Raji (cell line): ENCODE measurements around the gene GNGT2.

Experiments used
- POLR2A ChIP-seq: IDR thresholded peaks from 2 replicates; pipeline ENCODE4 v1.6.1; 2011; ENCODE audit warnings: low read depth, low read length, control low read depth; ENCODE audit not compliant: insufficient read depth

The GNGT2 gene

GRCh38 chr17:49210158-49211029 is at the start of gene GNGT2, which contains the start of gene ABI3:
Gene GNGT2 (minus strand): TSS chr17:49210574. CDS start chr17:49207422, 3,152 bp downstream.
Gene ABI3 (plus strand): TSS chr17:49210707. CDS start chr17:49210725, 18 bp downstream.
- TF ChIP-seq POLR2A = peak; percentile 94; the same call in 1 of the 2 replicates

- no peak for TF ChIP-seq POLR2A
Observed at GRCh38 chr17:49259663-49260010, 49.3 kb upstream of the GNGT2 start.

DNA sequence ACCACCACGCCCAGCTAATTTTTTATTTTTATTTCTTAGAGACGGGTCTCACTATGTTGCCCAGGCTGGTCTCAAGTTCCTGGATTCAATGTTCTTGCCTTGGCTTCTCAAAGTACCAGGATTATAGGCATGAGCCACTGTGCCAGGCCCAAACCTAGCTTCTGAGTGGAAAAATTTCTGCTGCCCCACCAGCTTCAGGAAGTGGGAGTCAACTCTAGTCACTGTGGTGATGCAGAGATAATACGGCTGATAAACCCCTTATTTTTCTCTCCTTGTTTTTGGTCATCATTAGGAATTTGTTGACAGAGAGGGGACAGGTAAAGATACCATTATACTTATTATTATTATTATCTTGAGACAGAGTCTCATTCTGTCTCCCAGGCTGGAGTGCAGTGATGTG is 48.0 kb upstream of the GNGT2 start:
- no peak for TF ChIP-seq POLR2A

- no peak for TF ChIP-seq POLR2A
Observed at GRCh38 chr17:49255125-49255524, 44.8 kb upstream of the GNGT2 start.

GRCh38 chr17:49254066-49254465 is 43.7 kb upstream of the GNGT2 start:
- no peak for TF ChIP-seq POLR2A

DNA sequence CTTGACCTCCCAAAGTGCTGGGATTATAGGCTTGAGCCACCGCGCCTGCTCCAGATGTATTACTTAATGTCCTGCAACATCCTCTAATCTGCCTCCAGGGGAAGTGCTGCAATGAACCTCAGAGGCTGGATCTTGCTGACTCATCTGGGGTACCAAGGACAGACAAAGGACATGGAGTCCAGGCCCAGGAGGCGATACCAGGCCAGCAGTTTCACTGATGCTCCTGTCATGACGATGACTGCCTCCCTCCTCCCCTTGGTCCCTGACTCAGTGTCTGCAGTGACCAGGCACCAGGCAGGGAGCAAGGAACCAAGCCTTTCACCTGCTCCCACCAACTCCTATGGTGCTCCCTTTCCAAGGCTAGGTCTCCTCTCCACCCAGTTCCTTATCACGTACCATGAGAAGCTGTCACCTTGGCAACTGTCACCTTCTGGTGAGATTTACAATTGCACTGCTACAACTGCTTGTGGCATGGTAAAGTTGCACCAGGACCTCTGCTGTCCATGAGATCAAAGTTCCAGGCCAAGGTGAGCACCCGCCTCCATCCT is 41.8 kb upstream of the GNGT2 start:
- no peak for TF ChIP-seq POLR2A

- TF ChIP-seq POLR2A = no peak
Observed at GRCh38 chr17:49249890-49250522, 39.6 kb upstream of the GNGT2 start.

DNA sequence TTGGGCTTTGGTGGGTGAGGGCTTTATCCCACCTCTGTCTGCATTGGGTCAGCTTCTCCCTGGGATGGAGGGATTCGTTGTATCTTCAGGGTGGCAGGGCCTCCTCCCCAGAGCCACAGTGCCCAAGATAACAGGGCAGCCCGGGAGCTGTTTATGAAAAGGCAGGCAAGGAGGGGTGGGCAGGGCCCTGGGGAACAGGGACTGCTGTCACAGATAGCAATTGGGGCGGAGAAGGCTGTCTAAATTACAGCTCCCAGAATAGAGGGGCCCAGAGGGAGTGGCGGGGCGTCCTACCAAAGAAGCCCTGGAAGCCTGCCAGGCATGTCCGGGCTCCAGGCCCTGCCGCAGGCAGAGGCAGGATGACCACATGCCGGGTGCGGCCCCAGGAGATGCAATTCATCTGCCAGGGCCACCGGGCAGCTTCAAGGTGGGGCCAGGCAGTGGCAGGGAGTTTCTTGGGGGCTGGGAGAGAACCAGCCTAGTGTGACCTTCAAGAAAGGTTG is 39.0 kb upstream of the GNGT2 start:
- TF ChIP-seq POLR2A = no peak

DNA sequence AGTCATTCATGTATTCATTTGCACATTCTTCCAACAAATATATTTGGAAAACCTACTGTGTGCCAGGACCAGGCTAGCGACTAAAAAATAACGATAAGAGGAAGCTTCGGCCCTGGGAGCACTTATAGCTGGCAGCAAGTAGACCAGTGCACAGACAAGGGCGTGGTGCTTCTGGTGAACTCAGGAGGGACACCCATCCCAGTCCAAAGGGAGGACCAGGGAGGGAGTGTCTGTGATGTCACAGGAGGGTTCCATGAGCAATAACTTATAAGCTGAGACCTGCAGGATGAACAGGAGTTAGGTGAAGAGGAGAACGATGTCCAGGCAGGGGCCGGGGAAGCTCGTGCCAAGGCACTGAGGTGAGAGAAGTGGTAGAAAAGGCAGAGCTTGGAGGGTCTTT is 37.6 kb upstream of the GNGT2 start:
- TF ChIP-seq POLR2A = no peak

- TF ChIP-seq POLR2A = no peak
Observed at GRCh38 chr17:49244839-49245238, 34.5 kb upstream of the GNGT2 start.

DNA sequence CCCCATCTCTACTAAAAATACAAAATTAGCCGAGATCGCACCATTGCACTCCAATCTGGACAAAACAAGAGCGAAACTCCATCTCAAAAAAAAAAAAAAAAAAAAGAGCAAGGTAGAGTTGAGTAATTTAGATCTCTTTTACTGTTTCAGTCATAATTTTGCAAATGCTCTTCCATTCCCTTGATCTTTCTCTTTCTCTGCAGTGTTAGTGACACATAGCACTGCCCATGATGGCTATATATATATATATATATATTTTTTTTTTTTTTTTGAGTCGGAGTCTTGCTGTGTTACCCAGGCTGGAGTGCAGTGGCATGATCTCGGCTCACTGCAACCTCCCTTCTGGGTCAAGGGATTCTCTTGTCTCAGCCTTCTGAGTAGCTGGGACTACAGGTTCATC is 32.4 kb upstream of the GNGT2 start:
- TF ChIP-seq POLR2A = no peak

- no peak for TF ChIP-seq POLR2A
Observed at GRCh38 chr17:49241692-49242397, 31.5 kb upstream of the GNGT2 start.

DNA sequence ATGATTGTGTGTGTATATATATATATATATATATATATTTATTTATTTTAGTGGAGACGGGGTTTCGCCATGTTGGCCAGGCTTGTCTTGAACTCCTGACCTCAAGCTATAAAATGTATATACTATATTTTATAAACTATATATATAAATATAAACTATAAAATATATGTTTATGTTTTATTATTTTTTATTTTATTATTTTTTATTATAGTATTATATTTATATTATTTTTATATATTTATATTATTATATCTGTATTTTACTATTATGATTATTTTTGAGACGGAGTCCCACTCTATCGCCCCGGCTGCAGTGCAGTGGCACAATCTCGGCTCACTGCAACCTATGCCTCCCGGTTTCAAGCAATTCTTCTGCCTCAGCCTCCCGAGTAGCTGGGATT is 30.7 kb upstream of the GNGT2 start:
- no peak for TF ChIP-seq POLR2A

DNA sequence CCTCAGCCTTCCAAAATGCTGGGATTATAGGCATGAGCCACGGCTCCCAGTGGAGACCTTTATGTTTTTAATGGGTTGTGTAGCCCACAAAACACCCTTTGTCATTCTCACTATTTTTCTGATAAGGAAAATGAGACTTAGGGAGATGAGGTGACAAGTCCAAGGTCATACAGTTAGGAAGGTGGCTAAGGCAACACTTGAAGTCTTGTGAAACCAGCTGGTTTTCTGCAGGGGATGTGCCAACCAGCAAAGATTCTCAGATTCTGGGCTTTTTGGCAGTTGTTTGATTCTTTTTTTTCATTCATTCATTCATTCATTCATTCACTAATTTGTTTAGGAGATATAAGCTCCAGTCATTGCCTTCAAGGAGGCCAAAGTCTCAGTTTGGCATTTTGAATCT is 30.2 kb upstream of the GNGT2 start:
- no peak for TF ChIP-seq POLR2A

DNA sequence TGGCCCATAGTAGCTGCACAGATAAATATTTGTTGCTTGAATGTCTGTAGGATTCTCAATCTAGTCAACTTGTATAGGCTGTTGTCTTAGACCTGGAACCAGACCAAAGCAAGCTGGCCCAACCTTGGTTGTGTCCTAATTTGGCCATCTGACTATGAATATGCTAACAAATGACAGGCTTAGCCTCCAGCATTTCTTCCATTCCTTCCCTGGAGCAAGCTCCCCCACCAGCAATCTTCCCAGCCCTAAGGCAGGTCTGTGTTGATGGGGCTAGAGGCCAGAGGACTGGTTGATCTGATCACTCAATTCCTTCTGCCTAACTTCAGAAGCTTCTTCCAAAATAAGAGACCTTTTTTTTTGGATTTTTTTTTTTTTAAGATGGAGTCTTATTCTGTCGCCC is 29.6 kb upstream of the GNGT2 start:
- no peak for TF ChIP-seq POLR2A
